Measurements from ENCODE around the gene COQ7. TPM values are rescaled to one million over a fixed set of nuclear protein-coding genes. Genes with fewer than 3 reads are reported as not detected.

Gene COQ7
- total RNA-seq, 1 experiment from 2014 or later: 30.7 TPM

DNA sequence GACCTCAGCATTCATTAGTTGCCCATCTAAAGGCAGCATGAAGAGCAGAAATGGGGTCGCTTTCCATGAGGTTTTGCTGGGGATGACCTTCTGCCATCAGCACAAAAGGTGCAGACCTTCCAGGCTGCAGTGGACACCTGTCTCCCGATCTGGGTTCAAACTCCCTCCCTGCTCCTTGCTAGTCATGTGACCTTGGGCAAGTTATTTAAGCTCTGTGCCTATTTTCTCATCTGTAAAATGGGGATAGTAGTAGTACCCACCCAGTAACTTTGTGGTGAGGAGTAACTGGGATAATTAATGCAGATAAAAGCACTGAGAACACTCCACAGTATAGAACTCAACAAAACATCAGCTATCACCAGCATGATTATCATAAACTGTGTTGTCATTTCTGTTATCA lies 21.4 kb upstream of the COQ7 start:
- Histone ChIP-seq H3K27me3 (ENCODE audit: insufficient read depth, low read depth) (no peaks in the 10 kb centered on the region), H3K79me2 (ENCODE audit: low read depth) (no peaks in the 10 kb centered on the region), H3K4me1 (replicated peaks; ENCODE audit: insufficient read depth) (no peaks in the 10 kb centered on the region), H4K20me1 (ENCODE audit: insufficient read depth) (no peaks in the 10 kb centered on the region), H3K27ac (no peak overlapping the region), H3K36me3 (ENCODE audit: low read depth) (no peaks in the 10 kb centered on the region), H3K4me2 (no peak overlapping the region), H3K4me3 (no peak overlapping the region), H3K9me3 (ENCODE audit: insufficient read depth, low read depth) (no peaks in the 10 kb centered on the region), H3K9me2 (ENCODE audit: insufficient read depth) (no peaks in the 10 kb centered on the region), H2AFZ (no peak overlapping the region), H3F3A (ENCODE audit: insufficient read depth, low read depth) (no peaks in the 10 kb centered on the region; the same call in 1 of the 2 replicates)
- TF ChIP-seq EZH2 (IDR thresholded peaks at IDR 0.05; ENCODE audit: low read depth): no peak
- TF ChIP-seq, protein P1, sequence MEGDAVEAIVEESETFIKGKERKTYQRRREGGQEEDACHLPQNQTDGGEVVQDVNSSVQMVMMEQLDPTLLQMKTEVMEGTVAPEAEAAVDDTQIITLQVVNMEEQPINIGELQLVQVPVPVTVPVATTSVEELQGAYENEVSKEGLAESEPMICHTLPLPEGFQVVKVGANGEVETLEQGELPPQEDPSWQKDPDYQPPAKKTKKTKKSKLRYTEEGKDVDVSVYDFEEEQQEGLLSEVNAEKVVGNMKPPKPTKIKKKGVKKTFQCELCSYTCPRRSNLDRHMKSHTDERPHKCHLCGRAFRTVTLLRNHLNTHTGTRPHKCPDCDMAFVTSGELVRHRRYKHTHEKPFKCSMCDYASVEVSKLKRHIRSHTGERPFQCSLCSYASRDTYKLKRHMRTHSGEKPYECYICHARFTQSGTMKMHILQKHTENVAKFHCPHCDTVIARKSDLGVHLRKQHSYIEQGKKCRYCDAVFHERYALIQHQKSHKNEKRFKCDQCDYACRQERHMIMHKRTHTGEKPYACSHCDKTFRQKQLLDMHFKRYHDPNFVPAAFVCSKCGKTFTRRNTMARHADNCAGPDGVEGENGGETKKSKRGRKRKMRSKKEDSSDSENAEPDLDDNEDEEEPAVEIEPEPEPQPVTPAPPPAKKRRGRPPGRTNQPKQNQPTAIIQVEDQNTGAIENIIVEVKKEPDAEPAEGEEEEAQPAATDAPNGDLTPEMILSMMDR (conservative IDR thresholded peaks at IDR 0.05): no peak
- POLR2A ChIA-PET (ENCODE audit: unreplicated experiment): no interaction called here
- no TSS peak for BruUV-seq (replicated peaks)
- intact Hi-C loops (cut with micrococcal nuclease; ENCODE audit: unreplicated experiment): no loop called here
- DNase-seq: no peak
- CTCF ChIA-PET: no interaction called here

DNA sequence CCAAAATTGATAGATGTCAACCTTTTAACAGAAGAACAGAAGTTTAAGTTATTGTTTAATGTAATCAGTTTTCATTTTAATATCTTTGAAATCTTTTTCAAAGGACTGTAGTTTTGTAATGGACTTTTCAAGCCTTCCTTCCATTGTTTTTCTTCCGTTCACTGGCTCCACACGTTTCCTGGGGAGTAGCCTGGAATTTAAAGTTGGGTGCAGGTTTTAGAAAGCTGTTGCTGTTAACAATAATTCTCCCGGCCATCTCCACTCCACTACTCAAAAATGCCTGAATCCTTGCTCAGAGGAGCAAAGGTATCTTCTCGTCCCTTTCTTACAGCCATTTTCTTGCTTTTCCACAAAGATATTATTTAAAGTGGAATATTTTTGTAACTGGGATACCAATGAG lies 4.7 kb upstream of the COQ7 start:
- no peaks in the 10 kb centered on the region for H3K27me3 ChIP-seq (ENCODE audit: insufficient read depth, low read depth)
- no peaks in the 10 kb centered on the region for H3K4me1 ChIP-seq (replicated peaks; ENCODE audit: insufficient read depth)
- no peak for DNase-seq
- no peaks in the 10 kb centered on the region for H3K36me3 ChIP-seq (ENCODE audit: low read depth)
- no peaks in the 10 kb centered on the region for H3K79me2 ChIP-seq (ENCODE audit: low read depth)
- POLR2A ChIA-PET (ENCODE audit: unreplicated experiment): interaction anchor here (0.6 kb wide), 1 partner anchor 34 kb away, joined by 5 read pairs; no protein-coding TSS in a partner anchor
- intact Hi-C loops (cut with micrococcal nuclease; ENCODE audit: unreplicated experiment): no loop called here
- no peaks in the 10 kb centered on the region for H4K20me1 ChIP-seq (ENCODE audit: insufficient read depth)
- H3K27ac ChIP-seq: no peak overlapping the region
- H3K4me2 ChIP-seq: no peak overlapping the region
- no peaks in the 10 kb centered on the region for H3F3A ChIP-seq (ENCODE audit: insufficient read depth, low read depth)
- no peaks in the 10 kb centered on the region for H3K9me3 ChIP-seq (ENCODE audit: insufficient read depth, low read depth)
- no TSS peak for BruUV-seq (replicated peaks)
- TF ChIP-seq, protein P1 (conservative IDR thresholded peaks at IDR 0.05): no peak
- TF ChIP-seq EZH2 (IDR thresholded peaks at IDR 0.05; ENCODE audit: low read depth): no peak
- no peak overlapping the region for H3K4me3 ChIP-seq
- CTCF ChIA-PET: no interaction called here
- H3K9me2 ChIP-seq (ENCODE audit: insufficient read depth): no peaks in the 10 kb centered on the region
- no peak overlapping the region for H2AFZ ChIP-seq

DNA sequence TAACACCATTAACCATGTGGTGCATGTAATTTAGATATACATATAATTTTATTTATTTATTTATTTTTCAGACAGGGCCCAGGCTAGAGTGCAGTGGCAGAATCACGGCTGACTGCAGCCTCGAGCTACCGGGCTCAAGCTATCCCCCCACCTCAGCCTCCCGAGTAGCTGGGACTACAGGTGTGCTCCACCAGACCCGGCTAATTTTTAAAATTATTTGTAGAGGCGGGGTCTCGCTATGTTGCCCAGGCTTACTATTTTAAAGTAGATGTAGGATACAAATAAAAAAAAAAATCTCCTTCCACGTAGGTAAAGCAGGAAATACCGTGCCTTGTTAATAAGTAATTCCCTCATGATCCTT lies 446 bp upstream of the COQ7 start:
- Histone ChIP-seq H3F3A (ENCODE audit: insufficient read depth, low read depth) (no peaks in the 10 kb centered on the region; the same call in 1 of the 2 replicates), H2AFZ (peak overlapping the region; percentile 63; the same call in 1 of the 2 replicates), H4K20me1 (ENCODE audit: insufficient read depth) (no peaks in the 10 kb centered on the region), H3K27me3 (ENCODE audit: insufficient read depth, low read depth) (no peaks in the 10 kb centered on the region), H3K36me3 (ENCODE audit: low read depth) (no peaks in the 10 kb centered on the region), H3K9me2 (ENCODE audit: insufficient read depth) (no peaks in the 10 kb centered on the region), H3K4me1 (replicated peaks; ENCODE audit: insufficient read depth) (peaks cover 9% of the 10 kb centered on the region; the same call in 1 of the 2 replicates), H3K9me3 (ENCODE audit: insufficient read depth, low read depth) (no peaks in the 10 kb centered on the region), H3K27ac (peak overlapping the region; percentile 97), H3K4me2 (peak overlapping the region; percentile 83), H3K4me3 (peak overlapping the region; percentile 88), H3K79me2 (ENCODE audit: low read depth) (peaks cover 15% of the 10 kb centered on the region)
- no peak for DNase-seq
- intact Hi-C loops (cut with micrococcal nuclease; ENCODE audit: unreplicated experiment): loop anchor here (1.0 to 5.0 kb wide), 5 partner anchors 58 to 265 kb away; partner anchors contain the start of genes ARL6IP1, SMG1 and TMC7
- ChIA-PET CTCF (interaction anchor here (0.7 to 0.8 kb wide), 2 partner anchors 59 to 98 kb away, joined by 3 to 9 read pairs; no protein-coding TSS in a partner anchor), POLR2A (ENCODE audit: unreplicated experiment) (interaction anchor here (0.6 to 1.2 kb wide), 7 partner anchors 9 to 326 kb away, joined by 3 to 6 read pairs (median 4); no protein-coding TSS in a partner anchor)
- TSS peak; percentile 81 for BruUV-seq (replicated peaks)
- TF ChIP-seq EZH2 (IDR thresholded peaks at IDR 0.05; ENCODE audit: low read depth): no peak
- TF ChIP-seq, protein P1 (conservative IDR thresholded peaks at IDR 0.05): no peak
